Posterior vena cava (tissue), 2 donors: Measurements from ENCODE around the gene CLEC10A. TPM values are rescaled to one million over a fixed set of nuclear protein-coding genes. Genes with fewer than 3 reads are reported as not detected.
A peak's percentile ranks its signal among the peaks of the same experiment; 100 is the strongest.
"Not testable (repeated sequence)": the region's sequence is repeated elsewhere in the genome, so short reads cannot be mapped to it uniquely, and the experiment has no call there.

Source experiments
- DNase-seq: peaks from one replicate; pipeline ENCODE4 v3.0.0-alpha.2; 2020; ENCODE audit warnings: low spot score
- intact Hi-C, 2 donors: fragments of 100-400 bp; cut with DNase I; formaldehyde crosslinking; loops; one replicate each; pipeline versions ENCODE4 v1.14.1 to v1.14.2; 2022 to 2023
- total RNA-seq, 2 donors: library from RNA; stranded (reverse); fragmentation: NEBNext Ultra II Directional; extraction: Animal tissue kit (Norgen Biotek cat#: 25700); gene quantifications; one replicate each; pipeline ENCODE4 v1.2.1, GENCODE V29; 2021
- donor health status: DM: yes; HTN: yes; CAD: no.
- donor health status: DM: yes; HTN: yes; CAD: no.

Gene CLEC10A
- total RNA-seq, 2 donors from 2014 or later = 5.9 to 13.9 TPM

- DNase-seq = peak; percentile 88
- intact Hi-C loops = no loop called here
These were observed 498 bp upstream of the CLEC10A start for GRCh38 chr17:7080456-7081041.

- intact Hi-C loops = no loop called here
- DNase-seq = peak; percentile 75
These were observed 1.3 kb downstream of the CLEC10A start for GRCh38 chr17:7078711-7079110.

GRCh38 chr17:7077911-7078546 lies 2.0 kb downstream of the CLEC10A start:
- intact Hi-C loops = no loop called here
- DNase-seq = no peak

GRCh38 chr17:7074931-7075330 lies 5.1 kb downstream of the CLEC10A start:
- intact Hi-C loops = no loop called here
- DNase-seq = no peak

- intact Hi-C loops = no loop called here
- DNase-seq = no peak
These were observed 7.6 kb downstream of the CLEC10A start for GRCh38 chr17:7072406-7072805.

- intact Hi-C loops = no loop called here
- peak; percentile 40 for DNase-seq
These were observed 9.3 kb downstream of the CLEC10A start for GRCh38 chr17:7070712-7071111.

- intact Hi-C loops = no loop called here
These were observed 11.8 kb downstream of the CLEC10A start for GRCh38 chr17:7068268-7068667.

GRCh38 chr17:7067198-7067597 lies 12.9 kb downstream of the CLEC10A start:
- intact Hi-C loops = no loop called here
- no peak for DNase-seq

More at GRCh38 chr17:7068268-7068667, 11.8 kb downstream of the CLEC10A start:
- no peak for DNase-seq

GRCh38 chr17:7064261-7064660 lies 15.8 kb downstream of the CLEC10A start:
- DNase-seq = no peak
- intact Hi-C loops = no loop called here

- DNase-seq = no peak
- intact Hi-C loops = no loop called here
These were observed 16.4 kb downstream of the CLEC10A start for GRCh38 chr17:7063518-7064094.

GRCh38 chr17:7060165-7060891 lies 19.7 kb downstream of the CLEC10A start:
- intact Hi-C loops = no loop called here
- no peak for DNase-seq

GRCh38 chr17:7058831-7059447 lies 21.1 kb downstream of the CLEC10A start:
- DNase-seq = no peak
- intact Hi-C loops = no loop called here

- no peak for DNase-seq
- intact Hi-C loops = no loop called here
These were observed 23.7 kb downstream of the CLEC10A start for GRCh38 chr17:7056386-7056785.

- not testable (repeated sequence) for DNase-seq
- intact Hi-C loops = loop anchor here in 1 of 2 donors (5.0 kb wide), 1 partner anchor 87 kb away; no protein-coding TSS in a partner anchor
These were observed 29.5 kb downstream of the CLEC10A start for GRCh38 chr17:7050583-7050982.

- DNase-seq = no peak
- intact Hi-C loops = loop anchor here (5.0 to 10.0 kb wide), 3 partner anchors 88 to 236 kb away; partner anchors contain the start of gene SLC2A4 (in 1 of the 2)
These were observed 31.1 kb downstream of the CLEC10A start for GRCh38 chr17:7048968-7049367.

- intact Hi-C loops = loop anchor here (5.0 to 10.0 kb wide), 3 partner anchors 90 to 237 kb away; partner anchors contain the start of gene SLC2A4 (in 1 of the 2)
- DNase-seq = no peak
These were observed 32.5 kb downstream of the CLEC10A start for GRCh38 chr17:7047566-7047965.

GRCh38 chr17:7046725-7047397 lies 33.2 kb downstream of the CLEC10A start:
- DNase-seq = not testable (repeated sequence)
- intact Hi-C loops = loop anchor here (5.0 to 10.0 kb wide), 3 partner anchors 90 to 238 kb away; partner anchors contain the start of gene SLC2A4 (in 1 of the 2)

- intact Hi-C loops = loop anchor here (5.0 to 10.0 kb wide), 3 partner anchors 91 to 239 kb away; partner anchors contain the start of gene SLC2A4 (in 1 of the 2)
- DNase-seq = no peak
These were observed 33.8 kb downstream of the CLEC10A start for GRCh38 chr17:7046127-7046724.
